RWPE2 (cell line): ENCODE results near the gene FKBP1A.

Source experiments
- ATAC-seq: fragments of 200-7000 bp; cut with Tn5 transposase; 3 replicates; pipeline ENCODE4 v1.9.1; 2021; ENCODE audit warnings: low read depth
- DNase-seq: peaks from one replicate; pipeline ENCODE4 v3.0.0-alpha.2; 2020; ENCODE audit warnings: low spot score
- H3K27ac ChIP-seq: fragments of 450-650 bp; 2 replicates; pipeline ENCODE4 v1.5.1; 2017; ENCODE audit warnings: mild to moderate bottlenecking; ENCODE audit not compliant: poor library complexity, severe bottlenecking
- H3K27me3 ChIP-seq: fragments of 250-450 bp; sonication (Bioruptor Pico); 2 replicates; pipeline ENCODE4 v1.5.1; 2021; ENCODE audit warnings: mild to moderate bottlenecking, moderate library complexity; ENCODE audit not compliant: insufficient read depth, poor library complexity, severe bottlenecking
- H3K36me3 ChIP-seq: fragments of 250-450 bp; sonication (Bioruptor Pico); 2 replicates; pipeline ENCODE4 v1.5.1; 2020; ENCODE audit warnings: low read depth, mild to moderate bottlenecking, moderate library complexity
- H3K4me1 ChIP-seq: fragments of 250-450 bp; sonication (Bioruptor Pico); 2 replicates; pipeline ENCODE4 v1.5.1; 2021; ENCODE audit warnings: mild to moderate bottlenecking, moderate library complexity; ENCODE audit not compliant: insufficient read depth, poor library complexity, severe bottlenecking
- H3K4me3 ChIP-seq: fragments of 250-450 bp; sonication (Bioruptor Pico); 2 replicates; pipeline ENCODE4 v1.5.1; 2021; ENCODE audit warnings: mild to moderate bottlenecking, moderate library complexity; ENCODE audit not compliant: severe bottlenecking
- H3K9me3 ChIP-seq: fragments of 250-450 bp; sonication (Bioruptor Pico); 2 replicates; pipeline ENCODE4 v1.5.1; 2021; ENCODE audit warnings: mild to moderate bottlenecking, moderate library complexity; ENCODE audit not compliant: severe bottlenecking
- TF ChIP-seq, protein P1 (sequence below): fragments of 450-650 bp; IDR thresholded peaks from one replicate; pipeline ENCODE4 v1.5.1; 2017; ENCODE audit warnings: mild to moderate bottlenecking, moderate library complexity; ENCODE audit not compliant: poor library complexity, severe bottlenecking

The FKBP1A gene

DNA sequence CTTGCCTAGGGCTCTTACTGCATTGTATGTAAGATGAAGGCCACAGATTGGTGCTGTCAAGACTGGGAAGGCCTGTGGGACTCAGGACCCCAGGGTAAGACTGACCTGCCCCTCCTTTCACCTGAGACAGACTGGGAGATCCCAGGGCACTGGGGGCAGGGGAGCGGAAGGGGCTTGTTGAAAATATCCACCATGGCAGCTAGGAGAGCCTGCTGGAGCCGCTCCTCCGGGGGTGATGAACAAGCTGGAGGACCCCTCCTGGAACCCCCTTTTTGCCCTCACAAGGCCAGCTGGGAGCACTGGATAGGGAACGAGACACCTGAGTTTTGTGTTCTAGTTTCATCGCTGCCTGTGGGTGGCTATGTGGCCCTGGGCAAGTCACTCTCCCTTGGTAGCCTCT lies 54.8 kb downstream of the FKBP1A start:
- ATAC-seq = no peak
- TF ChIP-seq, protein P1, sequence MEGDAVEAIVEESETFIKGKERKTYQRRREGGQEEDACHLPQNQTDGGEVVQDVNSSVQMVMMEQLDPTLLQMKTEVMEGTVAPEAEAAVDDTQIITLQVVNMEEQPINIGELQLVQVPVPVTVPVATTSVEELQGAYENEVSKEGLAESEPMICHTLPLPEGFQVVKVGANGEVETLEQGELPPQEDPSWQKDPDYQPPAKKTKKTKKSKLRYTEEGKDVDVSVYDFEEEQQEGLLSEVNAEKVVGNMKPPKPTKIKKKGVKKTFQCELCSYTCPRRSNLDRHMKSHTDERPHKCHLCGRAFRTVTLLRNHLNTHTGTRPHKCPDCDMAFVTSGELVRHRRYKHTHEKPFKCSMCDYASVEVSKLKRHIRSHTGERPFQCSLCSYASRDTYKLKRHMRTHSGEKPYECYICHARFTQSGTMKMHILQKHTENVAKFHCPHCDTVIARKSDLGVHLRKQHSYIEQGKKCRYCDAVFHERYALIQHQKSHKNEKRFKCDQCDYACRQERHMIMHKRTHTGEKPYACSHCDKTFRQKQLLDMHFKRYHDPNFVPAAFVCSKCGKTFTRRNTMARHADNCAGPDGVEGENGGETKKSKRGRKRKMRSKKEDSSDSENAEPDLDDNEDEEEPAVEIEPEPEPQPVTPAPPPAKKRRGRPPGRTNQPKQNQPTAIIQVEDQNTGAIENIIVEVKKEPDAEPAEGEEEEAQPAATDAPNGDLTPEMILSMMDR = no peak

DNA sequence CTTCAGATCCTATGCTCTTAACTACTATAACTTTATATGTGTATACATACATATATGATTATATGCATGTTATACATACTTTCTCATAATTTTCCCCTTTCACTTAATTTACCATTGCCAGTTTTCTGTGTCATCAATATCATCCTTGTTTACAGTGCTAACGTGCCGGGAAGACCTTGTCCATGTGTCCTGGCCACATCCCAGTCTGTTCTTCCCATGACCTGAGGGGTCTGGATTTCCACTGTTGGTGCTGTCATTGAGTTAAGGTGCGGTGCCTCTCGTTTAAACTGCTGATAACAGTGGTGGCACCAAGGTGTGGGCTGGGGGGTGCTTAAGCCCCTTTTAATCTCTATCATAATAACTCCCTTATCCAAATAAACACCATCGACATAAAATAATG lies 55.4 kb downstream of the FKBP1A start:
- H3K27me3 ChIP-seq = no peaks in the 10 kb centered on the region

More for the DNA sequence above, 54.8 kb downstream of the FKBP1A start:
- H3K36me3 ChIP-seq = no peaks in the 10 kb centered on the region; the same call in 1 of the 2 replicates
- H3K27me3 ChIP-seq = no peaks in the 10 kb centered on the region
- DNase-seq = no peak
- peaks cover 13% of the 10 kb centered on the region for H3K4me1 ChIP-seq
- no peaks in the 10 kb centered on the region for H3K9me3 ChIP-seq
- H3K27ac ChIP-seq = no peak overlapping the region
- no peak overlapping the region for H3K4me3 ChIP-seq

DNA sequence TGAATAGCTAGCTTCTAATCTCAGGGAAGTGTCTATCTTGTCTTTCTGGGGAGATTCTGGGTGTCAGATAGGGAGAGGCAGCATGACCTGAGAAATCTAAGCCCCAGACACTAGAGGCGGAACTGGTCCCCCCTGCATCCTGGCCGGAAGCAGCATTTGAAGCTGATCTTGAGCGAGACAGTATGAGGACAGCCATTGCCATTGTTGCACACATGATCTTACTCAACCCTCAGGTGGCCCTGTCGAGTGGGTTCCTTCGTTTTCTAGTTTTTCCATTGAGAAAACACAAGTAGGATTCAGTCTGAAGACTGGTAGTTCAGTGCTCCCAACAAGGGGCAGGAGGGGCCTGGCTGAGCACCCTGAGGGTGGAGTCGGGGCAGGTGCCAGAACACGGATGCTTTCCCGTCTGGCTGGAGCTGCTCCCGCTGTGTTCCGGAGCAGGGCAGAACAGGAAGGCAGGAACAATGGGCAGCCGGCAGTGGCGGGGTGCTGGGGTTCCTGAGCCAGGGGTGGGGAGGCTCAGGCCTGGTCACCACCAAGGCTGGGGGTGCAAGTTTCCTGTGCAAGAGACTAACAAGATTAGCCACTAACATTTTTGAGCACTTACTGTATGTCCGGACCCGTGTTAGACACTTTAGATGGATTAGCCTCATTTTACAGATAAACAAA lies 56.0 kb downstream of the FKBP1A start:
- TF ChIP-seq, protein P1 = no peak
- no peak overlapping the region for H3K27ac ChIP-seq

More for the DNA sequence above, 55.4 kb downstream of the FKBP1A start:
- Histone ChIP-seq H3K4me1 (peaks cover 13% of the 10 kb centered on the region), H3K36me3 (peaks cover 3% of the 10 kb centered on the region; the same call in 1 of the 2 replicates), H3K9me3 (no peaks in the 10 kb centered on the region), H3K27ac (no peak overlapping the region), H3K4me3 (no peak overlapping the region)
- ATAC-seq (no peak), DNase-seq (no peak)
- TF ChIP-seq, protein P1 = no peak

DNA sequence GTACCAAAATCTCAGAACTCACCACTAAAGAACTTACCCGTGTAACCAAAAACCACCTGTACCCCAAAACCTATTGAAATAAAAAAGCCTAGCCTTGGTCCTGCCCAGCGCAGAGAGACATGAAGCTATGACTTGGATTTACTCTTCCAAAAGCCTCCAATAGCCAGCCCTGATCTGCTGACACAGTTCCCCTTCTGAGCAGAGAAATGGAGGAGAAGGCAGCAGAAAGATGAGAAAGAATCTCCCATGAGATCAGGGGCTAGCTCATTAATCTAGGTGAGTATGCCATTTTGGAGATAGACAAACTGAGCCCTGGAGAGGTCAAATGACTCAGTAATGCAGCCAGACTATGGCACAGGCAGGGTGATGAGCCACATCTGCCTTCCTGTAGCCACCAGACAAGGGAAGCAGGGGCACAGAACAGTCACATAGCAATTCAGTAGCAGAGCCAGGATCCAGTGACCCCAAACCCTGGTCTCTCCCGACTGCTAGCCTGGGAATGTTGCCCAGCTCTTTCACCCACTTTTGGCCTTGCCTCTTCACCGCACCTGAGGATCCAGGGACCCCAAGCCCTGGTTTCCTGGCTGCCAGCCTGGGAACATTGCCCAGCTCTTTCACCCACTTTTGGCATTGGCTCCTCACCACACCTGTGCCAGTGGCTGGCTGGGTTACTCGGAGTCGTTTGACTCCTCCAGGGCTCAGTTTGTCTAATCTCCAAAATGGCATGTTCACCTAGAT lies 56.7 kb downstream of the FKBP1A start:
- H3K27ac ChIP-seq = no peak overlapping the region
- H3K9me3 ChIP-seq = no peaks in the 10 kb centered on the region
- no peak overlapping the region for H3K4me3 ChIP-seq
- TF ChIP-seq, protein P1 = no peak
- ATAC-seq (no peak), DNase-seq (no peak)
- peaks cover 3% of the 10 kb centered on the region; the same call in 1 of the 2 replicates for H3K36me3 ChIP-seq
- H3K4me1 ChIP-seq = peaks cover 13% of the 10 kb centered on the region
- H3K27me3 ChIP-seq = no peaks in the 10 kb centered on the region

More for the DNA sequence above, 56.0 kb downstream of the FKBP1A start:
- Histone ChIP-seq H3K4me1 (peaks cover 13% of the 10 kb centered on the region), H3K9me3 (no peaks in the 10 kb centered on the region), H3K36me3 (peaks cover 3% of the 10 kb centered on the region; the same call in 1 of the 2 replicates), H3K27me3 (no peaks in the 10 kb centered on the region), H3K4me3 (no peak overlapping the region)
- DNase-seq = no peak
- ATAC-seq = peak; percentile 63
